NCI-H2227 treated with DMSO at 0.1 percent for 48 hours (cell line): ENCODE results near the gene KCNK13.
"Not testable (repeated sequence)": the region's sequence is repeated elsewhere in the genome, so short reads cannot be mapped to it uniquely, and the experiment has no call there.

Experiments used
- DNase-seq: peaks from one replicate; lab custom pipeline; 2025; lab: John Stamatoyannopoulos, UW

The KCNK13 gene

DNA sequence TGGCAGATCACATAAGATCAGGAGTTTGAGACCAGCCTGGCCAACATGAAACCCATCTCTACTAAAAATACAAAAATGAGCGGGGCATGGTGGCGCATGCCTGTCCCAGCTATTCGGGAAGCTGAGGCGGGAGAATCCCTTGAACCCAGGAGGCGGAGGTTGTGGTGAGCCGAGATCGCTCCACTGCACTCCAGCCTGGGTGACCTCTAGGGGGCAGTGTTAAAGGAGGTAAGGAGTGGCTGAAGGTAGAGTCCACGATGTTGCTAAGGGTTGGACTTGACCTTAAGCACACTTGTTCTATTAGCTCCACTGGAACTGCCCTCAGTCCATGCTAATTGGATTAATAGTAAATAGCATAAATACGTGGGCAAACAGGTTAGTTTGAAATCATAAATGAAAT, 132.1 kb downstream of the KCNK13 start:
- no peak for DNase-seq

DNA sequence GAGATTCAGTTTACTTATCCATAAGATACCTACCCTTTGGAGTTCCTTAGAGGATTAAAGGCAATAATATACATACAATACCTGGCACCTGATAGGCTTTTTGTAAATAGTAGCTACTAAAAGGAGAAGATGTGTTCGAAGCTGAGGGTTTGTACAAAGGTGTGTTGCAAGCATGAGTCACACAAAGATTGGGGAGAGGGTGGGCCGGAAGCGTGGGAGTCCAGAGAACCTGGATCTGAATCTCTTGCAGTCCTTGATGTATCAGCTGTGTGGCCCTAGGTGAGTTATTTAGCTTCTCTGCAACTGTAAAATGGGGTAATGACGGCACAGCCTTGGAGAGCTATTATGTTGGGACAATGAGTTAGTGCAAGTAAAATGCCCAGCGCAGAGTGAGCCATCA, 132.9 kb downstream of the KCNK13 start:
- no peak for DNase-seq

DNA sequence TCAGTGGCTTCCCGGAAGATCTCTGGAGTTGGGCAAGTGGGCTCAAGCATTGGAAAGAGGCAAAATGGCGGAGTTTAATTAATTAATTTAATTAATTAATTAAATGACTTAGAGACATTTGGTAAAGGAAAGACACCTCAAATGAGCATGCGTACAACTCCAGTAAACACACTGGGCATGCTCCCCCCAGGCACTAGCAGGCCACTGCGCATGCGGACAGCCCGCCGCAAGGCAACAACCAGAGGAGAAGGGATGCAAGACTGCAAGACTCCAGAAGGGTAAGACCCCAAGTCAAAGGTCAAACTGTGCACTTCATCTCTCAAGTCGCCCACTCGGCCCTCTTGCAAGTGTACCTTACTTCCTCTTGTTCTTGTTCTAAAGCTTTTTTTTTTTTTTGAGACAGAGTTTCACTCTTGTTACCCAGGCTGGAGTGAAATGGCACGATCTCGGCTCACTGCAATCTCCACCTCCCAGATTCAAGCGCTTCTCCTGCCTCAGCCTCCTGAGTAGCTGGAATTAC, 136.8 kb downstream of the KCNK13 start:
- DNase-seq = no peak

DNA sequence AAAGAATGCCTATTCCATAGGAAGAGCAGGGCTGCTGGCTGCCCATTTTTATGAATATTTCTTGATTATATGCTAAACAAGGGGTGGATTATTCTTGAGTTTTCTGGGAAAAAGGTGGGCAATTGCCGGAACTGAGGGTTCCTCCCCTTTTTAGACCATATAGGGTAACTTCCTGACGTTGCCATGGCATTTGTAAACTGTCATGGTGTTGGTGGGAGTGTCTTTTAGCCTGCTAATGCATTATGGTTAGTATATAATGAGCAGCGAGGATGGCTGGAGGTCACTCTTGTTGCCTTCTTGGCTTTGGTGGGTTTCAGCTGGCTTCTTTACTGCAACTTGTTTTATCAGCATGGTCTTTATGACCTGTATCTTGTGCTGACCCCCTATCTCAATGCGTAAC, 138.8 kb downstream of the KCNK13 start:
- DNase-seq = not testable (repeated sequence)

DNA sequence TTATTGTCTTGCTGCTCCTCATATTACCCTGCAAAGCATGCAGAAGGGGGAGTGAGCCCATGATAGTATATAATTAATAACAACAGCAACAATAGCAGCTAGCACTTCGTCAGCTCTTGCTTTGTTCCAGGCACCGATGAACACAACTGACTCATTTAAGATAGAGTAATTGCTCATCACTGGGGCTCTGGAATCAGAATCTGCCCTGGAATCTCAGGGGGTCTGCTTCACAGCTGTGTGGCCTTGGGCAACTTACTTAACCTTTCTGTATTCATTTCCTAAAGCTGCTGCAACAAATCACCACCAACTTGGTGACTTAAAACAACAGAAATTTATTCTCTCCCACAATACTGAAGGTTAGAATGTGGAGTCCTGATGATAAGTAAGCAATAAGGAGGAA, 139.6 kb downstream of the KCNK13 start:
- no peak for DNase-seq

DNA sequence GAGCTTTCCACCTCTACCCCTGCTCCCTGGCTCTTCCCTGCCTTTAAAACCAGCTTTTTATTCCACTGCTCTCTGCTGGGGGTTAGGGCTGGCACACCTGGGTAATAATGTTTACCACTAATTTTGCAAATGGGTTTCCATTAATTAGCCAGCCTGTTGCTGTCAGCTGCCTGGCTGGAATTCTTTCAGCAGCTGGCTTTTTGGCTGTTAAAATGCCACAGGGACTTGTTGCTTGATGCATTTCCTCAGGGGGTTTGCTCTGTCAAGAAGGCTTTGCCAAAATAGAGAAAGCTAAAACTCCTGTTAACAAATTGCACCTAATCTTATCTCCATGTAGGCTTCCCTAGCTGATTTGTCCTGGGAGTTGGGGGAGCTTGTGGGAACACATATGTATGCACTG, 142.7 kb downstream of the KCNK13 start:
- DNase-seq = no peak

DNA sequence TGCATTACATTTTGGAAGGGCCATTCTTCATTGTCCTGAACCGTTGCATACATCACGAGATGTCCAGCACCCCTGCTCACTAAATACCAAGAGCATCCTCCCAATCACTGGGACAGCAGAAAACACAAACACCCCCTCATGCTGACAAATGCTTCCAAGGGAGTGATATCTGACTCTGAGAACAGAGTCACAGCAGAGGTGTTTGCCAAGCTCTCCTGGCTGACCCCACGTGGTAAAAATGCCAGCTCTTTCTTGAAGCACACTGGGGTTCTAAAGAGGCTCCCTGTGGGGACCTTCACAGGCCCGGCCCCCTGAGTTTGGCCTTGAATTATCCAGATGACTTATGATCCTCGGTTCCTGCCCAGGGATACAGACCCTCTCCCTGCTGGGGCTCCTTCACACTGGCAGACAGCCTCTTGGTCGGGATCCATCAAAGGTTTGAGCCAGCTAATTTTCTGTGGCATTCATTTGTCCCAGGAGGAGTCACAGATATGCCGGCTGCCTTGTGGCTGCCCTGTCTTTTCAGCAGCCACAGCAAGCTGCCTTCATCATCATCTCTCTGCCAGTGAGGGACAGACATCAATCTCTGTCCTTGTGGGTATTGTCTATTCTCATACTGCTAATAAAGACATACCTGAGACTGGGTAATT, 151.4 kb downstream of the KCNK13 start:
- DNase-seq = no peak

DNA sequence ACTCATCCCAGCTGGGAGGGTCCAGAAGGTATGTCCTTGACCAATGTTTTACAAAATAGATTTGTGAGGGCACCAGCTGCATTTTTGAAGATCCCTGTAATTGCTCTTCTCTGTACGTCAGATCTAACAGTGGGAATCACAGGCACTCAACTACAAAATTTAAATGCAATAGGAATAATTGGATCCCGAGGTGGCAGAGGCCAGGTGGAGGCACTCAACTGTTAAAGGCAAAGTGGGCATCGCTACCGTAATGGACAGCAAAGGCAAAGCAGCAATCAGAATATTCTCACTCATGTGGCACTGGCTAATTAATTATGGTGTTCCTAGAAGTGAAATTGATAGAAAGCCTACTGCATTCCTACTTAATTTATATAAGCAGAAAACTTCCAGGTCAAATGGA, 166.7 kb downstream of the KCNK13 start:
- no peak for DNase-seq

DNA sequence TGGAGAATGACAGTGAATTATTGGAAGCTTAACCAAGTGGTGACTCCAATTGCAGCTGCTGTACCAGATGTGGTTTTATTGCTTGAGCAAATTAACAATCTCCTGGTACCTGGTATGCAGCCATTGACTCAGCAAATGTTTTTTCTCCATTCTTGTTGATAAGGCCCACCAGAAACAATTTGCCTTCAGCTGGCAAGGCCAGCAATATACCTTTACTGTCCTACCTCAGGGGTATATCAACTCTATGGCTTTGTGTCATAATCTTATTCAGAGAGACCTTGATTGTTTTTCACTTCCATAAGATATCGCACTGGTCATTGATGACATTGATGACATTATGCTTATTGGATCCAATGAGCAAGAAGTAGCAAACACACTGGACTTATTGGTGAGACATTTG, 168.1 kb downstream of the KCNK13 start:
- not testable (repeated sequence) for DNase-seq
